ENCODE measurements around the gene TIAM1.

TIAM1 gene

DNA sequence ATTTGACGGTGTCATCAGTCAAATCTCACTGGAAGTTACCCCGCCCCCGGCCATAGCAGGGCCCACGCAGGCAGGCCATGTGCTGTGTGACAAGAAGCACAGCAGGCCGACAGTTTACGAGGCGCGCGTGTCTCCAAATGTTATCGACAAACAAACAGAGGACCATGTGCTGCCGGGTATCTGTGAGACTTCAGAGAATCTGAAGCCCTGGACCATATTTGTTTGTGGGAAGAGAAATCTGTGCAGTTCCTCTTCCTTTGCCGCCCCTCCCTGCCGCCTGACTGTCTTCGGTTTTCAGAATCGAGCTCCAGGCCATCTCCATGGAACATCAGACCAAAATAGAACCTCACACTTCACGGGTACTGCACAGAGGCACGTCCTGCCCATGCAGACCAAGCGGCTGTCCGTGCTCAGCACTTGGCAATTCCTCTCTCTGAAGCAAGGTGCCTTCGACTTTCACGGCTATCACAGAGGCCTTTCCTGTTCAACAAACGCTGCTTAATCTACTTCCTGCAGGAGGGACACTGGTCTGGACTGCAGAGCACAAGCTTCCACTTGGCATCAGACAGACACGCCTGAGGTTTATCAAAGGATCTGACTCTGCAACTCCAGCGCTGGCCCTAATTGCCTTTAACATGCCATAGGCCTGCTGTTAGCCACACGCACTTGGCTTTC lies 170.0 kb downstream of the TIAM1 start:
- no peak for DNase-seq (ENCODE audit: low spot score)

GRCh38 chr21:31172328-31172727 lies 171.7 kb downstream of the TIAM1 start:
- DNase-seq (ENCODE audit: low spot score), result no peak

DNA sequence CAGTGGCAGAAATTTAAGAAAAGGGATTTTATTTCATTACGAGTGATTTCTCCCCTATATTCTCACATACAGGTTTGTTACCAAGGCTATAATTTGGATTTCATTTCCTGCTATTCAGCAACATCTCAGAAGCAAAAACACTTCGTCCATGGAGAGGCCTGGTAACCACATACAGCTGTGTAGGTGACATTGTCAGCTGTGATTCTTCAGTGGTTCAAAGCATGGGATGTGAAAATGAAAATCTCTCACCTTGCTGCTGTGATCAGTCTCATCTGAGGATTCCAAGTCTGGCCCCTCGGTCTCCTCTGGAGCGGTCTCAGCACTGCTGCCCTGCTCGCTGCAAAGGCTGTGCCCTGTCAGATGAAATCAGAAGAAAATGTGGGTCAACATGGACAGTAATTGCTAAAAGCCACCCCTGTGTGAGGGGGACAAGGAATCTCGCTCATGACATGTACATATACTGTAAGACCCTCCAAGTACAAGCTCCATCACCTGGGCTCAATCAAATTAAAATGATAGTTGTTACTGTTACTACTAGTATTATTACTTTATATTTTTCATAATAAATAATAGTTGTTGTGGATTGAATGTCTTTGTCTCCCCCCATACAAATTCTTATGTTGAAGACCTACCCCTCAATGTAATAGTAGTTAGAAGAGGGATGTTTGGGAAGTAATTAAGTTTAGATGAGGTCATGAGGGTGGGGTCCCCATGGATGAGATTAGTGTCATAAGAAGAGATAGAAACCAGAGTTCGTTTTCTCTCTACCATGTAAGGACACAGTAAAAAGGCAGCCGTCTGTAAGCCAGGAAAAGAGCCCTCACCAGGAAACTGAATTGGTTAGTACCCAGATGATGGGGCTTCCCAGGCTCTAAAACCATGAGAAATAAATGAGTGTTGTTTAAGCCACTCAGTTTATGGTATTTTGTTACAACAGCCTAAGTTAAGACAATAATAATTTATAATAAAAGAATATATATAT lies 179.1 kb downstream of the TIAM1 start:
- no peak for DNase-seq (ENCODE audit: low spot score)

GRCh38 chr21:31162827-31163226 lies 181.2 kb downstream of the TIAM1 start:
- DNase-seq (ENCODE audit: low spot score), result no peak

GRCh38 chr21:31162079-31162699 lies 181.9 kb downstream of the TIAM1 start:
- no peak for DNase-seq (ENCODE audit: low spot score)

GRCh38 chr21:31161157-31161556 lies 182.9 kb downstream of the TIAM1 start:
- DNase-seq (ENCODE audit: low spot score), result peak; percentile 49

DNA sequence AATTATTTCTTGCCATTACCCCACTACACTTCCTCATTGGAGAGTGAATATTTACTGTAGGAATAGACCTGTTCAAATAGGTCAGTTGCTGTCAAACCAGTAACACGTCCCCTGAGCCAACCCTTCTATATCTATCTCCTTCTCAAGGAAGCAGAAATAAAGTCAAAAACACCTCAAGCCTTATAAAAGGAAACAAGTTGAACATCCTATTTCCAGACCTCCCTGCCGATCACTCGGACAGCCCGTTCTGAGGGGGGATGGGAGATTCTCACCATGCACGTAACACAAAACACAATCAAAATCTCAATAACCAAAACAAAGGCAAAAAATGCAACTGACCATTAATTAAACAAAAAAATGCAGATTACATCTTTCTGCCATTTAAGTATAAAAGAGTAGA lies 184.3 kb downstream of the TIAM1 start:
- no peak for DNase-seq (ENCODE audit: low spot score)

- no peak for DNase-seq (ENCODE audit: low spot score)
These were observed 185.1 kb downstream of the TIAM1 start for GRCh38 chr21:31158789-31159581.

GRCh38 chr21:31157756-31158155 lies 186.3 kb downstream of the TIAM1 start:
- no peak for DNase-seq (ENCODE audit: low spot score)

GRCh38 chr21:31156662-31157061 lies 187.4 kb downstream of the TIAM1 start:
- no peak for DNase-seq (ENCODE audit: low spot score)

DNA sequence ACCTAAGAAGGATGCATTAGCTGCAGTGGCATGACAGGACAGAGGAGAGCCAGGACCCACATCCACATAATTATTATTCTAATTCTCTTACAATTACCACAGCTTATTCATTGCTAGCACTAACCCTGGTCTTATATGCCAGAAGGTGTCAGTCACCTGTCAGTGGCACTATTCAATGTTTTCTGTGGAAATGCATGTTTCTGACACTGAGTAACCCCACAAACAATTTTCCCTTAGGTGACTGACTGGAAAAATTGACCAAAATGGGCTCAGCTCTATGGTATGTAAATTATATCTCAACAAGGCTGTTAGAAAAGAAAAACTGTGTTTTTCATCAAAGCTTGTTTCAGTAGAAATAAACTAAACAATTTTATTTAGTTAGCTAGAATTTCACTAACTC lies 187.9 kb downstream of the TIAM1 start:
- no peak for DNase-seq (ENCODE audit: low spot score)

DNA sequence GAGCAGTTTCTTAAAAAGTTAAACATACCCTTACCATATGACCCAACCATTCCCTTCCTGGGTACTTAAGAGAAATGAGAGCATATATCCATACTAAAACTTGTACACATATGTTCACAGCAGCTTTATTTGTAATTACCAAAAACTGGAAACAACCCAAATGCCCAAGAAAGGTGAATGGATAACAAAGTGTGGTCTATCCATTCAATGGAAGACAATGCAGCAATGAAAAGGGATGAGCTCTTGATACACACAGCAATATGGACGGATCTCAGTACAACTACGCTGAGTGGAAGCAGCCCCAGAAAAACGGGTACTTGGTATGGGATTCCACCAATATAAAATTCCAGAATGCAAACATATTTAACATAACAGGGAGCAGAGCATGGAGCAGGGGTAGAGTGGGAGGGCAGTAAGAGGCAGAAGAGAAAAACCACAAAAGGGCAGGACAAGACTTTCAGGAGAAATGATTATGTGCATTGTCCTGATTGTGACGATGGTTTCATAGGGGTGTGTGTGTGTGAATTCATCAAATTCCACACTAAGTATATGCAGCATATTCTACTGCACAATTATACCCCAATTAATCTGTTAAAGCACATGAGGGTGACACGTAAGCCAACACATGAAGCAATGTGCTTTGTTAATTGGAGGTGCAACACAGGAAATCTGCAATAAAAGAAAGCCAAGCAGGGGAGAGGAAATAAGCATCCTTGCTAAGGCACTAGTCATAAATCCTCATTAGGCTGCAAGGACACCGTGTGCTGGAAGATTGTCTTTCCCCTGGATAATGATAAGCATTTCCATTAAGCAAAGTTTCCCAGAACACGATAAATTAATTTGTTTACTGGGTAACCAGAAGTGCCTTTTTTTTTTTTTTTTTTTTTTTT lies 192.7 kb downstream of the TIAM1 start:
- DNase-seq (ENCODE audit: low spot score), result no peak

GRCh38 chr21:31145274-31145673 lies 198.8 kb downstream of the TIAM1 start:
- no peak for DNase-seq (ENCODE audit: low spot score)

DNA sequence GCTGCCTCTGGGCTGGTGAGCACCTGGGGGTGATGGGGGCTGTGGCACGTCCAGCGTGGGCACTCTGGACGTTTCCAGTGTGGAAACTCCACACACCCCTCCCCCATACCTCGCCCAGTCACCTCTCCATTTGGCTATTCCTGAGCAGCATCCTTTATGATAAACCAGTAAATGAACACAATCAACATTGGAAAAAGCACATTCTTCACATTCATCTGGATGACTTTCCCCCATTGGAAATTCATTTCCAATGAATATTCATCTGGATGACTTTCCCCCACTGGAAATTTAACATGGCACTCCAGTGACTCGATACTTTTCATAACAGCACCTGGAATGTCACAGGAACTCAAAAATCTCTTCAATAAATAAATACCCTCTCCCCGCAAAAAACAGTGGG lies 201.0 kb downstream of the TIAM1 start:
- DNase-seq (ENCODE audit: low spot score), result no peak

DNA sequence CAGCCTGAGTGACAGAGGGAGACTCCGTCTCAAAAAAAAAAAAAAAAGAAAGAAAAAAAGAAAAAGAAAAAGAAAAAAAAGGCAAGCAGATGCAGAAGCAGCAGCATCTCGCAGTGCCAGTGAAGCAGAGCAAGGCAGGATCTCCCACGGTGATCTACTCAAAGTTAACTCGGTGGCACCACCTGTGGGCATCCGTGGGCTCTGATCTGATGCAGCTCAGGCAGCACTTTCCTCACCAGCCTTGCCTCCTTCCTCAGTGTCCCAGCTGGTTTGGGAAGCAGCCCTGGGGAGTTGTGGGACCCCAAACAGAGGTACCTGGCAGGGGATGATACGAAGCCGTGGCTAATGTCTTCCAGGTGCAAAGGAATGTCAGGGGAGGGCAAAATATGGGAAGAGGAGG lies 201.5 kb downstream of the TIAM1 start:
- no peak for DNase-seq (ENCODE audit: low spot score)

GRCh38 chr21:31141389-31142000 lies 202.6 kb downstream of the TIAM1 start:
- DNase-seq (ENCODE audit: low spot score), result no peak

- no peak for DNase-seq (ENCODE audit: low spot score)
These were observed 203.4 kb downstream of the TIAM1 start for GRCh38 chr21:31140676-31141075.

DNA sequence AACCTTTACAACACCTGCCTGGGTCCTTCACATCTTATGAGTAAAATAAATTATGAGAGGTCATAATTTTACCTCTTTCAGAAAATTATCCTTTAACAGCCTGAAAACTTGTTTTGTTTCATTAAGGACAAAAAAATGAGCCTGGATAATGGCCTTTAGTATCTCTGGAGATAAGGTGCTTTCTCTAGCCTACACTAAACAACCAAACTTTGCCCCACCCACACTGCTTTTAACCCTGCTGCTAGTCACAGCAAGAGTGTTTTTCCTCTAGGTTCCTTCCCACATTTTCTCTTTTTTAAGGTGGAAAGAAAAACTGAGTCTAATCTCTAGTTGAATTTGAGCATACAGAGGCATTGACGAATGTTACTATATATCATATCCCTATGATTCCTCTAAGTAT lies 204.0 kb downstream of the TIAM1 start:
- DNase-seq (ENCODE audit: low spot score), result no peak

GRCh38 chr21:31137960-31138359 lies 206.1 kb downstream of the TIAM1 start:
- DNase-seq (ENCODE audit: low spot score), result no peak

DNA sequence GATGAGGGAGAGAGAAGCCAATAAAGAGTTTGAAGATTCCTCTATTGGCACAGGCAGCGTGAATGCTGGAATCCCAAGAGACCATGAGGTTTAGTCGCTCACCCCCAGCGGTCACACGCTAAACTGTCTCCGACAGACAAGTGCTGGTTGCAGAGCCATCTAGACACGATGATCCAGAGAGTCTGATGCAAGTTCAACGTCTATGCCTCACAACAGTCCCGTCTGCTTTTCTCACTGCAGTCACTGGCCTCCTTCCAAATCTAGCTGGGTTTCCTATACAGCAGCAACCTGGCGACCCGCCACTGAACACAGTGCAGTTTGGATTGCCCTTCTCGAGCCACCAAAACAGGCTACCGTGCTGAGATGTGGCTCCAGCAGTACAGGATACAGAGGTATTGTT lies 207.2 kb downstream of the TIAM1 start:
- DNase-seq (ENCODE audit: low spot score), result no peak

All from SW480 (cell line).